Heart left ventricle (tissue), 13 donors: ENCODE results near the gene RNF213.

Experiments
- CTCF ChIP-seq, 12 donors: fragments of 200-600 bp; sonication (generic) in 4 of 12; IDR thresholded peaks; one replicate each; pipeline versions ENCODE4 v1.5.0 to v1.8.0; 2018 to 2022; ENCODE audit warnings: antibody characterized with exemption in 12 of 12, mild to moderate bottlenecking in 5 of 12
- POLR2A ChIP-seq, 2 donors: fragments of 450-650 bp; IDR thresholded peaks; one replicate each; pipeline ENCODE4 v1.6.1; 2017; ENCODE audit warnings: antibody characterized with exemption in 2 of 2, mild to moderate bottlenecking in 2 of 2, moderate library complexity in 2 of 2
- donor health status: ischemic (EF 13 %, LVEDD 7.1; RV severe dilation, severe dysfunction).
- donor health status: DM: no; HTN: yes; CAD: no.
- donor health status: DM: no; HTN: no; CAD: no.
- donor health status: ischemic (EF 25% LVEDD 6.9; RV normal size, moderate dysfunction).
- donor health status: ischemic (EF 25% LVEDD 5.7; RV mildly dilated, moderate dysfunction).
- donor health status: ischemic (EF 35%, LVEDD 5.7; RV mildly dilated, moderate dysfunction).
- donor health status: nonischemic (EF 11% LVEDD 7.7; RV severe dilation, severe dysfunction).
- donor health status: DM: yes; HTN: yes; CAD: no.
- donor health status: PGD.
- donor health status: ischemic (EF 29% LVEDD 5.4; RV normal size, mild dysfunction).
- donor health status: nonischemic (EF 23%, LVEDD 6.1; RV moderate dilation, normal function).

- TF ChIP-seq CTCF (IDR thresholded peaks at IDR 0.05) (no peak), POLR2A (IDR thresholded peaks at IDR 0.05) (no peak)
Observed at GRCh38 chr17:80393241-80393890, 132.7 kb downstream of the RNF213 start.
